ENCODE results near the gene PSMD8. TPM values are rescaled to one million over a fixed set of nuclear protein-coding genes. Genes with fewer than 3 reads are reported as not detected.

The PSMD8 gene
- total and polyA plus RNA-seq, 2 of the 8 experiments (the other 6 are each of a cell fraction or from before 2014, with no cell fraction given), result 170 to 486 TPM

- Histone ChIP-seq H3K27me3 (replicated peaks in 1 of 4; ENCODE audit: control insufficient read depth in 3 of 4, extremely low read depth in 1 of 4, insufficient read depth in 3 of 4, low read length in 3 of 4) (peaks cover 0 to 14% (median 7%) of the 10 kb centered on the region in 4 experiments; a peak in 5 of 7 replicates), H2BK15ac (ENCODE audit: low read length) (no peak overlapping the region), H3K56ac (replicated peaks; ENCODE audit: insufficient read length, low read depth, low read length) (no peak overlapping the region), H3K36me3 (ENCODE audit: control insufficient read depth in 2 of 4, insufficient read depth in 4 of 4, low read length in 3 of 4) (peaks cover 2 to 20% (median 5%) of the 10 kb centered on the region in 4 experiments; a peak in 2 of 8 replicates), H3K23me2 (ENCODE audit: low read depth, low read length) (peaks cover 10% of the 10 kb centered on the region; the same call in 1 of the 2 replicates), H4K91ac (replicated peaks; ENCODE audit: insufficient read length, low read length) (no peak overlapping the region), H3K9ac (replicated peaks in 1 of 4; ENCODE audit: extremely low read depth in 1 of 4, low read depth in 3 of 4, low read length in 3 of 4) (no peak overlapping the region), H2BK12ac (ENCODE audit: low read depth, low read length) (no peak overlapping the region), H4K20me1 (replicated peaks in 1 of 2; ENCODE audit: control insufficient read depth in 1 of 2, insufficient read depth in 2 of 2, low read length in 2 of 2) (peaks cover 0 to 2% of the 10 kb centered on the region in 2 experiments), H3K4me1 (replicated peaks in 1 of 4; ENCODE audit: control insufficient read depth in 3 of 4, insufficient read depth in 4 of 4, low read length in 3 of 4) (peaks cover 6 to 14% (median 9%) of the 10 kb centered on the region in 4 experiments), H2AK5ac (ENCODE audit: low read depth, low read length) (no peak overlapping the region), H3K18ac (ENCODE audit: extremely low read depth, low read length) (no peak overlapping the region), H3K79me1 (ENCODE audit: low read depth, low read length) (peaks cover 4% of the 10 kb centered on the region; the same call in 1 of the 2 replicates), H3K9me3 (ENCODE audit: insufficient read depth in 2 of 2, low read depth in 1 of 2, low read length in 1 of 2) (no peaks in the 10 kb centered on the region), H3K79me2 (ENCODE audit: control insufficient read depth in 1 of 2, insufficient read depth in 2 of 2, low read length in 2 of 2) (peaks cover 0 to 7% of the 10 kb centered on the region in 2 experiments; a peak in 2 of 4 replicates), H2BK120ac (replicated peaks; ENCODE audit: low read depth, low read length) (no peak overlapping the region), H4K8ac (ENCODE audit: extremely low read depth, insufficient read depth, low read length) (no peak overlapping the region; the same call in 1 of the 2 replicates), H2BK20ac (ENCODE audit: low read length) (no peak overlapping the region), H3K4ac (replicated peaks; ENCODE audit: insufficient read length, low read depth, low read length) (no peak overlapping the region), H3K23ac (ENCODE audit: insufficient read length) (no peak overlapping the region), H3K27ac (ENCODE audit: low read depth, low read length) (no peak overlapping the region), H2BK5ac (ENCODE audit: low read depth, low read length) (no peak overlapping the region), H4K5ac (ENCODE audit: insufficient read length, low read depth, low read length) (no peak overlapping the region), H3K14ac (ENCODE audit: insufficient read length) (no peak overlapping the region), H3K4me3 (ENCODE audit: extremely low read depth in 1 of 4, insufficient read depth in 2 of 4, low read depth in 3 of 4, low read length in 4 of 4) (no peak overlapping the region), H2AFZ (ENCODE audit: low read length) (no peak overlapping the region), H3K4me2 (ENCODE audit: insufficient read depth in 1 of 2, low read depth in 2 of 2, low read length in 2 of 2) (no peak overlapping the region)
- CTCF ChIA-PET (ENCODE audit: partially characterized antibody), result interaction anchor here (1.2 kb wide), 1 partner anchor 10 kb away, joined by 5 read pairs; the partner anchor contains the start of gene FAM98C
- no peak for FAIRE-seq
- POLR2A ChIA-PET (ENCODE audit: partially characterized antibody), result no interaction called here
- 92% methylated on average over 6 of the region's 6 CpGs; no CpG with 5 or more reads in 1 of the 2 experiments for WGBS, 2 experiments (ENCODE audit: extremely low coverage in 1 of 2, insufficient coverage in 1 of 2, insufficient read length in 1 of 2, insufficient replicate concordance in 2 of 2, low coverage in 1 of 2, low lambda C conversion rate in 2 of 2, missing lambda C conversion rate in 1 of 2)
- no peak for DNase-seq (ENCODE audit: low read depth in 1 of 2, low spot score in 2 of 2)
- TF ChIP-seq, protein P1, sequence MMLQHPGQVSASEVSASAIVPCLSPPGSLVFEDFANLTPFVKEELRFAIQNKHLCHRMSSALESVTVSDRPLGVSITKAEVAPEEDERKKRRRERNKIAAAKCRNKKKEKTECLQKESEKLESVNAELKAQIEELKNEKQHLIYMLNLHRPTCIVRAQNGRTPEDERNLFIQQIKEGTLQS (IDR thresholded peaks at IDR 0.05; ENCODE audit: insufficient read depth, low read depth, low read length), result no peak
- TF ChIP-seq, protein P2, sequence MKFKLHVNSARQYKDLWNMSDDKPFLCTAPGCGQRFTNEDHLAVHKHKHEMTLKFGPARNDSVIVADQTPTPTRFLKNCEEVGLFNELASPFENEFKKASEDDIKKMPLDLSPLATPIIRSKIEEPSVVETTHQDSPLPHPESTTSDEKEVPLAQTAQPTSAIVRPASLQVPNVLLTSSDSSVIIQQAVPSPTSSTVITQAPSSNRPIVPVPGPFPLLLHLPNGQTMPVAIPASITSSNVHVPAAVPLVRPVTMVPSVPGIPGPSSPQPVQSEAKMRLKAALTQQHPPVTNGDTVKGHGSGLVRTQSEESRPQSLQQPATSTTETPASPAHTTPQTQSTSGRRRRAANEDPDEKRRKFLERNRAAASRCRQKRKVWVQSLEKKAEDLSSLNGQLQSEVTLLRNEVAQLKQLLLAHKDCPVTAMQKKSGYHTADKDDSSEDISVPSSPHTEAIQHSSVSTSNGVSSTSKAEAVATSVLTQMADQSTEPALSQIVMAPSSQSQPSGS (IDR thresholded peaks at IDR 0.05; ENCODE audit: low read length), result no peak
- no peak for TF ChIP-seq TAF1 (IDR thresholded peaks at IDR 0.05; ENCODE audit: low read depth, low read length)
- TF ChIP-seq CHD1 (IDR thresholded peaks at IDR 0.05; ENCODE audit: low read depth, low read length), result no peak
- no peak for TF ChIP-seq NANOG (IDR thresholded peaks at IDR 0.05; ENCODE audit: insufficient read depth, low read depth, low read length, poor library complexity, severe bottlenecking)
- TF ChIP-seq CEBPB (IDR thresholded peaks at IDR 0.05; ENCODE audit: low read depth, low read length), result no peak
- TF ChIP-seq POLR2AphosphoS5 (IDR thresholded peaks at IDR 0.05; ENCODE audit: low read depth, low read length), result no peak
- no peak for TF ChIP-seq JUND (IDR thresholded peaks at IDR 0.05; ENCODE audit: low read length)
- no peak for TF ChIP-seq PHF8 (conservative IDR thresholded peaks at IDR 0.05; ENCODE audit: low read depth, low read length)
- TF ChIP-seq SIX5 (IDR thresholded peaks at IDR 0.05; ENCODE audit: low read depth, low read length), result no peak
- TF ChIP-seq RFX5 (IDR thresholded peaks at IDR 0.05; ENCODE audit: borderline replicate concordance, low read depth, low read length), result no peak
These were observed 18.4 kb downstream of the PSMD8 start for GRCh38 chr19:38392707-38393308.

Measured in H1 (cell line).